GM12878 (cell line): ENCODE measurements around the gene MRTFB. TPM values are rescaled to one million over a fixed set of nuclear protein-coding genes. Genes with fewer than 3 reads are reported as not detected.

Experiments used
- ATAC-seq: fragments of 200-7000 bp; cut with Tn5 transposase; 3 replicates; pipeline ENCODE4 v1.9.1; 2020; ENCODE audit warnings: mild to moderate bottlenecking, moderate library complexity
- BruUV-seq: library from RNA; stranded (reverse); fragments of 400-500 nt; replicated peaks from 2 replicates; lab custom pipeline; 2021; lab: Mats Ljungman, UMichigan
- CTCF ChIA-PET: fragments of 300-600 bp; sonication (Branson Sonifier 250); formaldehyde crosslinking; extraction: SDS; loops from one replicate; lab custom pipeline; 2021; ENCODE audit warnings: inconsistent platforms; lab: Yijun Ruan, JAX
- POLR2A ChIA-PET: fragments of 350-600 bp; formaldehyde crosslinking; extraction: SDS; loops from one replicate; lab custom pipeline; 2021; ENCODE audit warnings: inconsistent platforms; lab: Charles Lee
- RAD21 ChIA-PET: fragments of 300-600 bp; sonication (Branson Sonifier 250); formaldehyde crosslinking; loops from one replicate; lab custom pipeline; 2023; ENCODE audit warnings: antibody characterized with exemption; ENCODE audit not compliant: unreplicated experiment; lab: Charles Lee
- SMC1A ChIA-PET: fragments of 300-600 bp; sonication (Branson Sonifier 250); formaldehyde crosslinking; loops from one replicate; lab custom pipeline; 2023; ENCODE audit not compliant: unreplicated experiment, uncharacterized antibody; lab: Charles Lee
- DNase-seq: peaks from one replicate; pipeline ENCODE4 v3.0.0-alpha.2; 2011; ENCODE audit warnings: low read depth, low spot score
- FAIRE-seq: peaks from 3 replicates; lab custom pipeline; 2011; peaks lifted over from hg19 to GRCh38; lab: Jason Lieb, UNC
- H2AFZ ChIP-seq: 2 replicates; pipeline ENCODE4 v1.6.0; 2011; ENCODE audit warnings: low read depth, low read length, control low read depth; ENCODE audit not compliant: control insufficient read depth
- H3K27ac ChIP-seq: 2 replicates; pipeline ENCODE4 v1.5.1; 2011; ENCODE audit warnings: control low read depth; ENCODE audit not compliant: control insufficient read depth, insufficient read depth
- H3K27me3 ChIP-seq, 2 experiments: replicated peaks in 1 of 2; 2 replicates each; pipeline versions ENCODE4 v1.6.0 to v1.6.1; 2011; ENCODE audit warnings: low read length in 1 of 2; ENCODE audit not compliant: control insufficient read depth in 2 of 2, insufficient read depth in 2 of 2
- H3K36me3 ChIP-seq, 2 experiments: 2 replicates each; pipeline ENCODE4 v1.5.1; 2011; ENCODE audit warnings: low read length in 1 of 2; ENCODE audit not compliant: control insufficient read depth in 2 of 2, insufficient read depth in 2 of 2
- H3K4me1 ChIP-seq: 2 replicates; pipeline ENCODE4 v1.6.1; 2011; ENCODE audit warnings: mild to moderate bottlenecking, low read length, moderate library complexity, mixed read lengths; ENCODE audit not compliant: control insufficient read depth, insufficient read depth
- H3K4me2 ChIP-seq: 2 replicates; pipeline ENCODE4 v1.6.0; 2011; ENCODE audit warnings: control low read depth; ENCODE audit not compliant: control insufficient read depth, insufficient read depth
- H3K4me3 ChIP-seq: fragments of 200-600 bp; sonication (generic); 2 replicates; pipeline ENCODE4 v1.5.1; 2016
- H3K79me2 ChIP-seq: 2 replicates; pipeline ENCODE4 v1.6.0; 2011; ENCODE audit warnings: low read length; ENCODE audit not compliant: control insufficient read depth, insufficient read depth
- H3K9ac ChIP-seq: 2 replicates; pipeline ENCODE4 v1.8.0; 2011; ENCODE audit warnings: low read length, control low read depth, mixed read lengths; ENCODE audit not compliant: control insufficient read depth, insufficient read depth
- H3K9me3 ChIP-seq: replicated peaks from 3 replicates; pipeline ENCODE4 v1.5.1; 2011; ENCODE audit warnings: mild to moderate bottlenecking, low read length; ENCODE audit not compliant: control insufficient read depth, insufficient read depth
- H4K20me1 ChIP-seq: 2 replicates; pipeline ENCODE4 v1.6.0; 2011; ENCODE audit not compliant: control insufficient read depth, insufficient read depth
- RAD21 ChIP-seq: IDR thresholded peaks from 2 replicates; pipeline ENCODE4 v1.6.1; 2011; ENCODE audit warnings: mild to moderate bottlenecking, low read depth, low read length, moderate library complexity; ENCODE audit not compliant: insufficient read depth
- SMAD5 ChIP-seq: IDR thresholded peaks from 2 replicates; pipeline ENCODE4 v1.6.1; 2016; ENCODE audit warnings: antibody characterized with exemption, low read depth
- SMC3 ChIP-seq: IDR thresholded peaks from 2 replicates; pipeline ENCODE4 v1.6.1; 2011; ENCODE audit warnings: low read length, improper control_type of control experiment, borderline replicate concordance
- ZBTB40 ChIP-seq: fragments of 450-650 bp; IDR thresholded peaks from 2 replicates; pipeline ENCODE4 v1.6.1; 2016; ENCODE audit warnings: mild to moderate bottlenecking, moderate library complexity, borderline replicate concordance
- ZNF207 ChIP-seq: fragments of 450-650 bp; IDR thresholded peaks from 2 replicates; pipeline ENCODE4 v1.6.1; 2014; ENCODE audit warnings: antibody characterized with exemption, mild to moderate bottlenecking, borderline replicate concordance
- WGBS: methylation state at CpG from one replicate; pipeline ENCODE4 v1.1.6; 2016; ENCODE audit warnings: low lambda C conversion rate; ENCODE audit not compliant: insufficient replicate concordance, insufficient coverage; ENCODE audit errors: missing lambda C conversion rate; 5-methylcytosine and 5-hydroxymethylcytosine counted together
- in situ Hi-C: fragments of 300-500 bp; cut with MboI; formaldehyde crosslinking; loops from 9 replicates; pipeline ENCODE4 v1.14.3; 2018; ENCODE audit warnings: mixed read lengths
- intact Hi-C: fragments of 100-400 bp; cut with micrococcal nuclease; formaldehyde crosslinking; loops from one replicate; pipeline ENCODE4 v1.14.2; 2022; ENCODE audit not compliant: unreplicated experiment
- polyA plus RNA-seq, 11 experiments: library from polyadenylated mRNA; depleted of rRNA in 4 of 11; unstranded in 6 of 11; stranded (reverse) in 5 of 11; fragments of >200 nt; fragmentation: Nextera tagmentation in 4 of 11; fragmentation: Illumina TruSeq in 1 of 11; extraction: Ambion mirVana in 4 of 11; extraction: Trizol in 1 of 11; gene quantifications; 1 replicate in 1 of 11; 2 replicates in 10 of 11; pipeline versions ENCODE4 v1.2.1 to v1.2.3, GENCODE V29; 2011 to 2016; ENCODE audit warnings: inconsistent platforms in 2 of 11, missing spikeins in 2 of 11, low read depth in 1 of 11
- total RNA-seq, 4 experiments: library from RNA; depleted of rRNA in 3 of 4; stranded (reverse); fragments of >200 nt in 3 of 4; fragmentation: Illumina TruSeq in 1 of 4; extraction: Trizol in 1 of 4; gene quantifications; 2 replicates each; pipeline versions ENCODE4 v1.2.1 to v1.2.3, GENCODE V29; 2013 to 2021
- TF ChIP-seq, protein P1 (sequence below): IDR thresholded peaks from 2 replicates; pipeline ENCODE4 v1.6.1; 2012; ENCODE audit warnings: mild to moderate bottlenecking, low read depth, low read length

The MRTFB gene
- total and polyA plus RNA-seq, 10 of the 15 experiments (the other 5 are each of a cell fraction or from before 2014, with no cell fraction given) = 2.1 to 14.3 (median 8.0) TPM

- TF ChIP-seq, protein P1, sequence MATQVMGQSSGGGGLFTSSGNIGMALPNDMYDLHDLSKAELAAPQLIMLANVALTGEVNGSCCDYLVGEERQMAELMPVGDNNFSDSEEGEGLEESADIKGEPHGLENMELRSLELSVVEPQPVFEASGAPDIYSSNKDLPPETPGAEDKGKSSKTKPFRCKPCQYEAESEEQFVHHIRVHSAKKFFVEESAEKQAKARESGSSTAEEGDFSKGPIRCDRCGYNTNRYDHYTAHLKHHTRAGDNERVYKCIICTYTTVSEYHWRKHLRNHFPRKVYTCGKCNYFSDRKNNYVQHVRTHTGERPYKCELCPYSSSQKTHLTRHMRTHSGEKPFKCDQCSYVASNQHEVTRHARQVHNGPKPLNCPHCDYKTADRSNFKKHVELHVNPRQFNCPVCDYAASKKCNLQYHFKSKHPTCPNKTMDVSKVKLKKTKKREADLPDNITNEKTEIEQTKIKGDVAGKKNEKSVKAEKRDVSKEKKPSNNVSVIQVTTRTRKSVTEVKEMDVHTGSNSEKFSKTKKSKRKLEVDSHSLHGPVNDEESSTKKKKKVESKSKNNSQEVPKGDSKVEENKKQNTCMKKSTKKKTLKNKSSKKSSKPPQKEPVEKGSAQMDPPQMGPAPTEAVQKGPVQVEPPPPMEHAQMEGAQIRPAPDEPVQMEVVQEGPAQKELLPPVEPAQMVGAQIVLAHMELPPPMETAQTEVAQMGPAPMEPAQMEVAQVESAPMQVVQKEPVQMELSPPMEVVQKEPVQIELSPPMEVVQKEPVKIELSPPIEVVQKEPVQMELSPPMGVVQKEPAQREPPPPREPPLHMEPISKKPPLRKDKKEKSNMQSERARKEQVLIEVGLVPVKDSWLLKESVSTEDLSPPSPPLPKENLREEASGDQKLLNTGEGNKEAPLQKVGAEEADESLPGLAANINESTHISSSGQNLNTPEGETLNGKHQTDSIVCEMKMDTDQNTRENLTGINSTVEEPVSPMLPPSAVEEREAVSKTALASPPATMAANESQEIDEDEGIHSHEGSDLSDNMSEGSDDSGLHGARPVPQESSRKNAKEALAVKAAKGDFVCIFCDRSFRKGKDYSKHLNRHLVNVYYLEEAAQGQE = no peak
- TF ChIP-seq ZNF207 (no peak), RAD21 (peak; percentile 88)
These were observed 178.3 kb downstream of the MRTFB start (continued) for GRCh38 chr16:14249291-14250032.

DNA sequence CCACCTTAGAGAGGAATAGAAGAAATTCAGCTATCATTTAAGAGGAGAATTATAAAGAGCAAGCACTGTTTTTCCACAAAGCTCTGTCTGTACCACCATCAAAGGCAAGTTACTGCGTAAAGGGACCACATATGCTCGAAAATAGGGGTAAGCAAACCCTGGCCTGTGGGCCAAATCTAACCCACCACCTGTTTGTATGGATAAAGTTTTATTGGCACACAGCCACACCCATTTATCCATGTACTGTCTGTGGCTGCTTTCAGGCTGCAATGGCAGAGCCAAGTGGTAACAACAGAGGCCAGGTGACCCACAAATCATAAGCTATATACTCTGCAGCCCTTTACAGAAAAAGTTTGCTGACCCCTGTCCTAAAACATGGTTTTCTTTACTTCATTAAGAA is 180.3 kb downstream of the MRTFB start:
- BruUV-seq = no TSS peak
- H3K9ac ChIP-seq = no peak overlapping the region
- H3K27ac ChIP-seq = no peak overlapping the region
- H2AFZ ChIP-seq = no peak overlapping the region
- H3K36me3 ChIP-seq = peaks cover 6 to 16% of the 10 kb centered on the region in 2 experiments; a peak in 3 of 4 replicates
- SMC1A ChIA-PET = interaction anchor here (2.6 to 8.2 kb wide), 2 partner anchors 277 to 328 kb away, joined by 12 to 62 read pairs; no protein-coding TSS in a partner anchor
- no peaks in the 10 kb centered on the region for H4K20me1 ChIP-seq
- CTCF ChIA-PET = interaction anchor here (1.3 to 3.7 kb wide), 5 partner anchors 11 to 332 kb away, joined by 3 to 51 read pairs (median 22); partner anchors contain the start of gene ERCC4
- no peak for FAIRE-seq
- ATAC-seq = no peak
- H3K4me1 ChIP-seq = no peaks in the 10 kb centered on the region
- WGBS = 80% methylated on average over 2 of the region's 2 CpGs
- no peak overlapping the region for H3K4me2 ChIP-seq
- no peak overlapping the region for H3K4me3 ChIP-seq
- H3K79me2 ChIP-seq = no peaks in the 10 kb centered on the region
- H3K27me3 ChIP-seq = no peaks in the 10 kb centered on the region
- RAD21 ChIA-PET = interaction anchor here (0.6 to 1.2 kb wide), 2 partner anchors 328 to 344 kb away, joined by 3 to 6 read pairs; no protein-coding TSS in a partner anchor
- POLR2A ChIA-PET = no interaction called here
- in situ Hi-C loops = no loop called here
- no peak for DNase-seq
- intact Hi-C loops = no loop called here
- no peak for TF ChIP-seq SMAD5
- TF ChIP-seq SMC3 = no peak
- peak; percentile 68 for TF ChIP-seq ZBTB40
- H3K9me3 ChIP-seq = no peaks in the 10 kb centered on the region
